RWPE2 (cell line): ENCODE results near the gene FAXDC2.

Experiments
- ATAC-seq: fragments of 200-7000 bp; cut with Tn5 transposase; 3 replicates; pipeline ENCODE4 v1.9.1; 2021; ENCODE audit warnings: low read depth
- DNase-seq: peaks from one replicate; pipeline ENCODE4 v3.0.0-alpha.2; 2020; ENCODE audit warnings: low spot score
- H3K27ac ChIP-seq: fragments of 450-650 bp; 2 replicates; pipeline ENCODE4 v1.5.1; 2017; ENCODE audit warnings: mild to moderate bottlenecking; ENCODE audit not compliant: poor library complexity, severe bottlenecking
- H3K27me3 ChIP-seq: fragments of 250-450 bp; sonication (Bioruptor Pico); 2 replicates; pipeline ENCODE4 v1.5.1; 2021; ENCODE audit warnings: mild to moderate bottlenecking, moderate library complexity; ENCODE audit not compliant: insufficient read depth, poor library complexity, severe bottlenecking
- H3K36me3 ChIP-seq: fragments of 250-450 bp; sonication (Bioruptor Pico); 2 replicates; pipeline ENCODE4 v1.5.1; 2020; ENCODE audit warnings: low read depth, mild to moderate bottlenecking, moderate library complexity
- H3K4me1 ChIP-seq: fragments of 250-450 bp; sonication (Bioruptor Pico); 2 replicates; pipeline ENCODE4 v1.5.1; 2021; ENCODE audit warnings: mild to moderate bottlenecking, moderate library complexity; ENCODE audit not compliant: insufficient read depth, poor library complexity, severe bottlenecking
- H3K4me3 ChIP-seq: fragments of 250-450 bp; sonication (Bioruptor Pico); 2 replicates; pipeline ENCODE4 v1.5.1; 2021; ENCODE audit warnings: mild to moderate bottlenecking, moderate library complexity; ENCODE audit not compliant: severe bottlenecking
- H3K9me3 ChIP-seq: fragments of 250-450 bp; sonication (Bioruptor Pico); 2 replicates; pipeline ENCODE4 v1.5.1; 2021; ENCODE audit warnings: mild to moderate bottlenecking, moderate library complexity; ENCODE audit not compliant: severe bottlenecking
- CTCF ChIP-seq: fragments of 450-650 bp; IDR thresholded peaks from one replicate; pipeline ENCODE4 v1.5.1; 2017; ENCODE audit warnings: mild to moderate bottlenecking, moderate library complexity; ENCODE audit not compliant: poor library complexity, severe bottlenecking

FAXDC2 gene

DNA sequence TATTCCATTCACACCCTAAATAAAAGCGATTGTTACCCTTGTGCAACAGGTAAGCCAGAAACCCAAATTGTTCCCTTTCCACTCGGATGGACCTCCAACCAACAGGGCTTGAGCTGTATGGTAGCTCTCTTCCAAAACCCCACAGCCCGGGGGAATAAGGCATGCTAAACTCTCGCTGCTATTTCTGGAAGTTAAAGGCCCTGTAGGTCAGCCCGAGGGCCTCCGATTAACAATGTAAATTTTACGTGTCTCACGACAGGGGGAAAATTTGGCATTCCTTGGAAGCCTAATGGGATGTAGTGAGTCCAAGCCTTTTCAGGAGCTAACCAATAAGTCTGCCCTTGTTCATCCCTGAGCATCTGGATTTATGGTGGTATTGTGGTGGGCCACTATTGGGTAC lies 34.0 kb upstream of the FAXDC2 start:
- H3K9me3 ChIP-seq, result peaks cover 21% of the 10 kb centered on the region
- no peak for ATAC-seq
- H3K4me1 ChIP-seq, result no peaks in the 10 kb centered on the region
- TF ChIP-seq CTCF, result no peak
- no peak for DNase-seq
- peaks cover 48% of the 10 kb centered on the region for H3K36me3 ChIP-seq
- no peak overlapping the region for H3K4me3 ChIP-seq
- no peaks in the 10 kb centered on the region for H3K27me3 ChIP-seq
- no peak overlapping the region for H3K27ac ChIP-seq

GRCh38 chr5:154881986-154882385 lies 31.6 kb upstream of the FAXDC2 start:
- ATAC-seq (no peak), DNase-seq (no peak)
- peaks cover 25% of the 10 kb centered on the region for H3K36me3 ChIP-seq
- no peaks in the 10 kb centered on the region for H3K27me3 ChIP-seq
- H3K9me3 ChIP-seq, result peaks cover 30% of the 10 kb centered on the region
- no peak overlapping the region for H3K27ac ChIP-seq
- no peak overlapping the region for H3K4me3 ChIP-seq
- H3K4me1 ChIP-seq, result no peaks in the 10 kb centered on the region
- TF ChIP-seq CTCF, result no peak

DNA sequence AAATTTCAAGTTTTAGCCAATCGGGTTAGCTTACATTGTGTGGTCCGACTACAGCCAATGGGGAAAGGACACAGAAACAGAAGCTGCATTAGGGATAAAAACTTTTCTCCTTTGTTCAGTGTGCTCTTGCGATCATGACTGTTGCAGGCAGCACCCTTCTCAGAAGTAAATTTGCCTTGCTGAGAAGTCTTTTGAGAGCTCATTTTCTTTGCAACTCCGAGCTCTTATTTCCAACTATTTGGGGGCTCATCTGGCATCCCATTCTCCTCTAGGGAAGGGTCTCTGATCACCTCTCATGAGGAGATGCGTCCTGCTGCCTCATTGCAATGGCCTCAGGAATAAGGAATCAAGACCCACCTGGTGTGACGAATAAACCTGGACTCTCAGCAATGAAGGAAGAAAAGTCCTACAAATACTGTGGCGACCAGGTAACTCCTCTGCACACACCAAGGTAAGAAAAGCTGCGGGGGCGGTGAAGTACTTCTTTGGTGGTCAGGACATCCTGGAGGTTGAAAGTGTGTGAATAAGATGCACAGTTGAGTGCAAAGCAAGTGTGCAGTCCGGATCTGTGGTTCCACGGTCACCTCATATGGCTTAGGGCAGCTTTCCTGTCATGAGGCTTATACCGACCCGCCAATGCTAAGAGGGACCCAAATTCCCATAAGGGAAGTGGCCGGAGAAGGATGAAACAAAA lies 28.4 kb upstream of the FAXDC2 start:
- ATAC-seq, result no peak

DNA sequence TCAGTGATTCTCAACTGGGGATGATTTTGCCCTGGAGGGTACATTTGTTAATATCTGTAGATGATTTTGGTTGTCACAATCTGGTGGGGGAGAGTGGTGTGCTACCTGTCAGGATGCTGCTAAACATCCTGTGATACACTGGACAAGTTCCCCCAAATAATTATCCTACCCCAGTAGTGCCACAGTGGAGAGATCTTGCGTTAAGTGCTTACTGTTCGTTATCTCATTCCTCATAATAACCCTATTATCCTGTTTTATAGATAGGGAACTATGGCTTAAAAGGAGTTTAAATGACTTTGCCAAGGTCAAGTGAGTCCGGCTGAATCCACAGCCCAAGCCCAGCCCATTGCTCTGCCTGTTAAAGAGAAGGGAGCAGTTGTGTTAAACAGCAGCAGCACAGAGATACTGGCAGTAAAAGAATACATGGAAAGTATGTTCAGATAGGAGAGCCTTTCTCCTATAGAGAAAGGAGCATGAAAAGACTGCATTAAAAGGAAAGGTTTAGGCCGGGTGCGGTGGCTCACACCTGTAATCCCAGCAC lies 23.5 kb upstream of the FAXDC2 start:
- no peaks in the 10 kb centered on the region for H3K27me3 ChIP-seq
- no peak overlapping the region for H3K4me3 ChIP-seq
- ATAC-seq, result no peak
- no peak for TF ChIP-seq CTCF
- H3K4me1 ChIP-seq, result no peaks in the 10 kb centered on the region
- no peak for DNase-seq
- H3K36me3 ChIP-seq, result peaks cover 75% of the 10 kb centered on the region
- H3K9me3 ChIP-seq, result peaks cover 7% of the 10 kb centered on the region
- H3K27ac ChIP-seq, result no peak overlapping the region

More for the DNA sequence above, 28.4 kb upstream of the FAXDC2 start:
- H3K4me3 ChIP-seq, result no peak overlapping the region
- no peak for DNase-seq
- no peaks in the 10 kb centered on the region for H3K27me3 ChIP-seq
- H3K4me1 ChIP-seq, result no peaks in the 10 kb centered on the region
- no peak for TF ChIP-seq CTCF
- H3K36me3 ChIP-seq, result peaks cover 33% of the 10 kb centered on the region
- H3K9me3 ChIP-seq, result peaks cover 12% of the 10 kb centered on the region
- H3K27ac ChIP-seq, result no peak overlapping the region

DNA sequence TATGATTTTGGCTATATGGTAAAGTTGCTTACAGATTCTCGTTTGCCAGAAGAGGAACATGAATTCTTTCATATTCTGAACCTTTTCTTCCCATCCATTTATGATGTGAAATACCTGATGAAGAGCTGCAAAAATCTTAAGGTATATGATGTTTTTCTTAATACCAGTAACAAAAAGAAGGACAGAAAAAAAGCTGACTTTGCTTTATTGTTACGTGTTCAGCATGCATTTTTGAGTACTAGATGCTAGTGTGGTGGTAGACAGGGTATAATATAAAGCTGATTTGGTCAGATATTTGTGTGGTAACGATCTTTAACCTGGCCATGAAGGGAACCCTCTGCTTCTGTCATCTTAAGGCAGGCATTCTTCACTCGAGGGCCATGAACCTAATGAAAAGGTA lies 21.3 kb upstream of the FAXDC2 start:
- TF ChIP-seq CTCF, result no peak
- Histone ChIP-seq H3K36me3 (peaks cover 86% of the 10 kb centered on the region), H3K27me3 (no peaks in the 10 kb centered on the region), H3K4me1 (no peaks in the 10 kb centered on the region), H3K27ac (no peak overlapping the region), H3K4me3 (no peak overlapping the region), H3K9me3 (no peaks in the 10 kb centered on the region)
- ATAC-seq, result no peak
- DNase-seq, result no peak
